GM21723 (cell line): ENCODE measurements around the gene ZNF555.
A peak's percentile ranks its signal among the peaks of the same experiment; 100 is the strongest.
"Not testable (repeated sequence)": the region's sequence is repeated elsewhere in the genome, so short reads cannot be mapped to it uniquely, and the experiment has no call there.

ENCODE experiments used
- ATAC-seq: cut with Tn5 transposase; IDR thresholded peaks from one replicate; pipeline ENCODE4 v1.9.1; 2021; ENCODE audit warnings: mild to moderate bottlenecking, moderate library complexity; ENCODE audit not compliant: unreplicated experiment

Gene ZNF555

DNA sequence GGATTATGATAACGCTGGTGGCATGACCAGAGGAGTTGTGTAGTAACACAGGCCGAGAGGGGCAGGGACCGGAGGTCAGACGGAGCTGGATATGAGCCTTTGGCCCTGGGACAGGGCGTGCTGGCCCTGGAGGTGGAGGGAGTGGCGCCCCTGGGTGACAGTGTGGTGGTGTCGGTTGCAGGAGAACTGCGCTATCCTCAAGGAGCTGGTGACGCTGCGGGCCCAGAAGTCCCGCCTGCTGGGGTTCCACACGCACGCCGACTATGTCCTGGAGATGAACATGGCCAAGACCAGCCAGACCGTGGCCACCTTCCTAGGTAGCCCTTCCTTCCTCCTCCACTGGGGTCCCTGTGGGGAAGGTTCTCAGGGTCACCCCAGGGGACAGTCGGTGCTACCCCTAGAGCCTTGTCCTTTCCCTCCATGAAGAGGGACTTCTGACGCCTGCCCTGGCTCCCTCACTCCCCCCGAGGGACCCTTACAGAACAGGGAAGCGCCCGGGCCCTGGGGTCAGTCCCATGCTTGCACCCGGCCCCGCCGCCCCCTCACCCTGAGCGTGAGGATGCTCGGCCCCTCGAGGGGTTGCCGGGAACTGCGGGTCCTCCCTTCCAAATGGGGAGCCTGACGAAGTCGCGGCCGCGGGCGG, 34.4 kb upstream of the ZNF555 start:
- no peak for ATAC-seq

DNA sequence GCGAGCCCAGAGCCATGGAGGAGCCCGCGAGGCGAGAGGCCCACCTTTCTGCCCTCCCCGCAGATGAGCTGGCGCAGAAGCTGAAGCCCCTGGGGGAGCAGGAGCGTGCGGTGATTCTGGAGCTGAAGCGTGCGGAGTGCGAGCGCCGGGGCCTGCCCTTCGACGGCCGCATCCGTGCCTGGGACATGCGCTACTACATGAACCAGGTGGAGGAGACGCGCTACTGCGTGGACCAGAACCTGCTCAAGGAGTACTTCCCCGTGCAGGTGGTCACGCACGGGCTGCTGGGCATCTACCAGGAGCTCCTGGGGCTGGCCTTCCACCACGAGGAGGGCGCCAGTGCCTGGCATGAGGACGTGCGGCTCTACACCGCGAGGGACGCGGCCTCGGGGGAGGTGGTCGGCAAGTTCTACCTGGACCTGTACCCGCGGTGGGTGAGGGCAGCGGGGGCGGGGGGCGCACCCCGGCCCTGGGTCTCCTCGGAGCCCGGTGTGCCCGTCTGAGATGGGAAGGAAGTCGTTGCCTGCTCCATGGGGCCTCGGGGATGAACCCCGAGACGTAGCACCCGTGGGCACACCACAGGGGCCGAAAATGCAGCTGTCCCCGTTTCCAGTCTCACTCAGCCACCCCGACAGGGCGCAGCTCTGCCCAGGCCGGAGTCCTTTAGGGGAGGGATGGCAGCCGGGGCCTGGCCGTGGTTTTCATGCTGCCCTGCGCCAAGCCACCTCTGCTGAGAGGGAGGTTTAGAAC, 33.7 kb upstream of the ZNF555 start:
- ATAC-seq = no peak

GRCh38 chr19:2808129-2808941, 32.9 kb upstream of the ZNF555 start:
- ATAC-seq = no peak

GRCh38 chr19:2809387-2810140, 31.7 kb upstream of the ZNF555 start:
- no peak for ATAC-seq

- ATAC-seq = no peak
These were observed 30.9 kb upstream of the ZNF555 start for GRCh38 chr19:2810141-2811091.

DNA sequence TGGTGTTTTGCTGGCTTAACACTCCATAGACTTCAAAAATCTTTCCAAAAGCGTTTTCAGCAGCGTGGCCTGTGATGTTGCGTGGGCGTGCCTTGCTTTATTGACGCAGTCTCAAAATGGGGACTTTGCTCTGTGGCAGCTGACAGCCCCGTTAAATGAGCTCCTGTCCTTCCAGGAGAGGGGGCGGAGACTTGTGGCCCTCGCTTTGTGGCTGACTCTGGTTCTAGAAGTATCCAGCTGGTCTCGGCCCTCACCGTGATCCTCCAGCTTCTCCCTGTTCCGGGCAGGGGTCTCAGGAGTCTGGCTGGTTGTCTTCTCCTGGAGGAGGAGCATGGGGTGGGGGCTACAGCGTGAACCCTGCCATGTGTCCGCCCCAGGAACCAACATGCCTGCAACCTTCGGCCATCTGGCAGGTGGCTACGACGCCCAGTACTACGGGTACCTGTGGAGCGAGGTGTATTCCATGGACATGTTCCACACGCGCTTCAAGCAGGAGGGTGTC, 30.0 kb upstream of the ZNF555 start:
- no peak for ATAC-seq

DNA sequence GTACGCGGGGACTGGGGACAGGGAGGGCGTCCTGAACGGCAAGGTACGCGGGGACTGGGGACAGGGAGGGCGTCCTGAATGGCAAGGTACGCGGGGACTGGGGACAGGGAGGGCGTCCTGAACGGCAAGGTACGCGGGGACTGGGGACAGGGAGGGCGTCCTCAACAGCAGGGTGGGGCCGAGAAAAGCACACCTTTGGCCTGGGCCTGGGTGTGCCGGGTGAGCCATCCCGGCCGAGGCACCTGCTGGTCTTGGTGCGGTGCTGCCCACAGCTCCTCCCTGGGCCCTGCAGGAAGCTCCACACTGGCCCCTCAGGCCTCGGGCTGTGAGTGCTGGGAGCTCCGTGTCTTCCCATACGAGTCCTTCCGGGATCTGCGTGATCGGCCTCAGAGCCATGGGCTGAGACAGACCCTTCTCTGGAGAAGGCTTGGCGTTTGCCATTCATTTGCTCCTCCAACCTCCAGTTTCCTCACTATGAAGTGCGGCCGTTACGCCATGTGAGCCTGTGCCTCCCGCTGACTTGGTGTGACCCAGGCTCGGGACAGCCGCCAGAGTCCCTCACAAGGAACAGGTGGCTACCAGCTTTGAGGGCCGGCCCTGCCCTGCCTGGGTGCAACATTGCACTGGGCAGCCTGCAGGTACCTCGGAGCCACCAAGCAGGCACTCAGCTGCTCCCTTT, 29.4 kb upstream of the ZNF555 start:
- ATAC-seq = no peak

GRCh38 chr19:2812414-2813234, 28.7 kb upstream of the ZNF555 start:
- ATAC-seq = no peak

- ATAC-seq = no peak
These were observed 27.8 kb upstream of the ZNF555 start for GRCh38 chr19:2813235-2814160.

DNA sequence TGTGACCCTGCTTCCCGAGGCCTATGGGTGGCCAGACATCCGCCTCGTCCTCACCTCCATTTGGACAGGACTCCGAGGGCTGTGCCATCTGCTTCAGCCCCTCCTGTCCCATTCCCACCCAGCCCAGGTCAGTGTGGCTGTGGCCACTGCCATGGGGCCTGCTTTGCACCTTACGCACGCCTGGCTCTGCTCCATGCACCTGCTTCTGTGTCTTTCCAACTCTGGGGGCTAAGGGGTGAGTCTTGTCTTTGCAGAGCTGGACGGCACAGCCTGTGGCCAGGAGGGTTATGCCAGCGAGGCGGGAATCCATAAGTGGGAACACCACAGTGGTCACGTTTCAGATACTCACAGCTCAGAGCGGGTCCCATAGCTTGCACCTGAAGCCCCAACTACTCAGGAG, 26.8 kb upstream of the ZNF555 start:
- ATAC-seq = no peak

- ATAC-seq = no peak
These were observed 26.1 kb upstream of the ZNF555 start for GRCh38 chr19:2815191-2815614.

DNA sequence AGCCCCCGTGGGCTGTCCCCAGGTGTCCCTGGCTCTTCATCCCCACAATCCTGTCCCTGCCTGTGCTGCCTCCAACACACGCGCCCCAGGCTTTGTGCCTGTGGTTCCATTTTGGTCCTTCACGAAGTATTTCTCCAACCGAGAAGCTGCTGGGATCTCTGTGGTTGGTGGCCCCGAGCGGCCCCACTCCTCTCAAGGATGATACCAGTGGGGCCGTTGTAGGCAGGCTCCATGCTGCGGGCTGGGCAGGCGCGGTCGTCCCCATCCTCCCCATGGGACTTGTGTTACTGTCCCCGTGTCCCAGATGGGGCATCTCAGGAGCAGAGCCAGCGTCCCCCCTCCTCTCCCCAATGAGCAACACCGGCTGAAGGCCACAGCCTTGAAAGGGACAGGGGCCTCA, 25.4 kb upstream of the ZNF555 start:
- ATAC-seq = no peak

DNA sequence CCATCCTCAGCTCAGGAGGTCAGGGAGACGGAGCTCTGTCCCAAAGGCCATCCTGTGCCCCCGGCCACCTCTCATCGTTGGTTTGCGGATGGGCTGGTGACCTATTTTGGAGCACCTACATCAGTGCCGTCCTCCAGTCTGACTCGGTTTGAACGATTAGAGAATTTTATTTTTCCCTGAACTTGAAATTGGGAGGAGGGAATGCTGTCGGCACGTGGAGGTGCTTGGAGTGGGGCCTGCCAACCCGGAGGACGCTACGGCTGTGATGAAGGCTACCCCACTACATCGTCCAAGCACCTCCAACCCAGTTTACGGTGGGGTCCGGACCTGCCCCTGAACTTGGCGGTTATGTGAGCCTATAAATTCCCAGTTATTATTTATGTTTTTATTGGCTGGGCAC, 24.6 kb upstream of the ZNF555 start:
- no peak for ATAC-seq

- not testable (repeated sequence) for ATAC-seq
These were observed 23.9 kb upstream of the ZNF555 start for GRCh38 chr19:2817237-2817829.

GRCh38 chr19:2819540-2820111, 21.6 kb upstream of the ZNF555 start, which contains the start of gene ZNF554:
ZNF554 (plus strand) TSS chr19:2819868; CDS start chr19:2820072, 204 bp downstream.
- ATAC-seq = peak; percentile 86

- ATAC-seq = peak; percentile 30
These were observed 21.1 kb upstream of the ZNF555 start for GRCh38 chr19:2820112-2820702.
